ENCODE data around the gene PPCDC. TPM values are rescaled to one million over a fixed set of nuclear protein-coding genes. Genes with fewer than 3 reads are reported as not detected.

PPCDC gene
- total and polyA plus RNA-seq, 8 donors = 7.9 to 21.3 (median 10.1) TPM

GRCh38 chr15:75049392-75049791, 26.0 kb downstream of the PPCDC start:
- ATAC-seq = peak; percentile 75 to 85 (median 78)
- intact Hi-C loops (cut with DNase I) = no loop called here

GRCh38 chr15:75050283-75050682, 26.9 kb downstream of the PPCDC start:
- H3K9me3 ChIP-seq = no peaks in the 10 kb centered on the region
- H3K4me1 ChIP-seq = peaks cover 21 to 38% (median 34%) of the 10 kb centered on the region in 3 donors
- WGBS, 2 donors = 96 to 100% methylated on average over 2 of the region's 2 CpGs
- no peak overlapping the region for H3K27ac ChIP-seq
- no peak overlapping the region for H3K4me3 ChIP-seq
- no peak for TF ChIP-seq CTCF (IDR thresholded peaks at IDR 0.05)
- H3K36me3 ChIP-seq = no peaks in the 10 kb centered on the region
- no peaks in the 10 kb centered on the region for H3K27me3 ChIP-seq
- DNase-seq (no peak), ATAC-seq (no peak), FAIRE-seq (no peak)
- intact Hi-C loops (cut with DNase I) = no loop called here

More at GRCh38 chr15:75049392-75049791, 26.0 kb downstream of the PPCDC start:
- H3K36me3 ChIP-seq = no peaks in the 10 kb centered on the region
- H3K9me3 ChIP-seq = no peaks in the 10 kb centered on the region
- 20 to 22% methylated on average over 11 of the region's 11 CpGs for WGBS, 2 donors
- no peak for FAIRE-seq
- peaks cover 24 to 43% (median 37%) of the 10 kb centered on the region in 3 donors for H3K4me1 ChIP-seq
- peak; percentile 85 to 98 (median 93) for DNase-seq
- peak overlapping the region; percentile 2 to 51 (median 45) for H3K27ac ChIP-seq
- no peak overlapping the region for H3K4me3 ChIP-seq
- TF ChIP-seq CTCF (IDR thresholded peaks at IDR 0.05) = no peak
- no peaks in the 10 kb centered on the region for H3K27me3 ChIP-seq

GRCh38 chr15:75051191-75051608, 27.8 kb downstream of the PPCDC start:
- TF ChIP-seq CTCF (IDR thresholded peaks at IDR 0.05) = no peak
- FAIRE-seq = no peak
- no peak for DNase-seq
- H3K27me3 ChIP-seq = no peaks in the 10 kb centered on the region
- H3K9me3 ChIP-seq = no peaks in the 10 kb centered on the region
- peaks cover 21 to 34% (median 34%) of the 10 kb centered on the region in 3 donors for H3K4me1 ChIP-seq
- no peaks in the 10 kb centered on the region for H3K36me3 ChIP-seq
- 90 to 94% methylated on average over 6 of the region's 6 CpGs for WGBS, 2 donors
- H3K4me3 ChIP-seq = no peak overlapping the region
- intact Hi-C loops (cut with DNase I) = no loop called here
- no peak for ATAC-seq
- H3K27ac ChIP-seq = no peak overlapping the region

- FAIRE-seq = no peak
- H3K4me1 ChIP-seq = peaks cover 20 to 29% (median 29%) of the 10 kb centered on the region in 3 donors
- intact Hi-C loops (cut with DNase I) = no loop called here
Observed at GRCh38 chr15:75051711-75052110, 28.3 kb downstream of the PPCDC start.

More at GRCh38 chr15:75051711-75052110, 28.3 kb downstream of the PPCDC start:
- Histone ChIP-seq H3K27ac (no peak overlapping the region), H3K27me3 (no peaks in the 10 kb centered on the region), H3K36me3 (no peaks in the 10 kb centered on the region), H3K4me3 (no peak overlapping the region), H3K9me3 (no peaks in the 10 kb centered on the region)
- 77 to 82% methylated on average over 4 of the region's 4 CpGs for WGBS, 2 donors
- no peak for TF ChIP-seq CTCF (IDR thresholded peaks at IDR 0.05)
- ATAC-seq (no peak), DNase-seq (no peak)

Data from pancreas (tissue), 10 donors.